Smooth muscle cell of the brain vasculature (primary cell): ENCODE results near the gene PRDM15.
A peak's percentile ranks its signal among the peaks of the same experiment; 100 is the strongest.

Source experiments
- DNase-seq: peaks from one replicate; pipeline ENCODE4 v3.0.0-alpha.2; 2012; ENCODE audit warnings: low read depth, low spot score

Gene PRDM15

DNA sequence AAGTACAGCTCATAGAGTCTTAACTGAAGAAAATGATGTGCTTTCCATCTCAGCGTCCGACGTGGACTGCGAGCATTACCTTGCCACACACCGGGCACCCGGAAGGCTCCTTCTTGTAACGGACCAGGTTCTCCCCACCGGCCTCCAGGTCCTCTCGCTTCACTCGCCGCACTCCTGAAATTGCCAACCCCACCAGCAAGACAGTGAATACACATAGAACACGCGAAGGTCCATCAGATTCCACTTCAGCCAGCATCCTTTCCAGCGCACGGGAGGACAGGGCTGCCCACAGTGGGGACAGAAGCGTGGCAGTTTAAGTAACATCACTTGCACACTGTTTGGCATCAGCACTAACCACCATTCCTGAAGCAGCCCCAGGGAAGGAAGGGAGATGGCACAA lies 53.3 kb downstream of the PRDM15 start:
- no peak for DNase-seq

DNA sequence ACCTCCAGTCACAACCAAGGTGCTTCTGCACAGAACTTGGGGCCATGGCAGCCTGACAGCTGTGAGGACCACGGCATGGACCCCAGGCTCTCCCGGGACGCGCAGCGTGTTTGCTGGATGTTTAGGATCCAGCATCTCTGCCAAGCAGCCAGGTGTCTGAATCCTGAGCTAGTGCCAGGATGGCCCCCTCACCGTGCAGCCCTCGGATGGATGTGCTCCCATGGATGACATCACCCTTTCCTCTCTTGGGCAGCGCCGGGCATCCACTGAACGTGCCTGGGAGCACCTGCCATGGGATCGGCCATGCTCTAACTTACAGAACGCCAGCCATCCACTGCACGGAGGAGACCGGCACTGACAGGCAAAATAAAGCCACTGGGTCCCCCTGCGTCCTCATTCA lies 53.9 kb downstream of the PRDM15 start:
- no peak for DNase-seq

GRCh38 chr21:41824466-41825207 lies 54.5 kb downstream of the PRDM15 start:
- no peak for DNase-seq

DNA sequence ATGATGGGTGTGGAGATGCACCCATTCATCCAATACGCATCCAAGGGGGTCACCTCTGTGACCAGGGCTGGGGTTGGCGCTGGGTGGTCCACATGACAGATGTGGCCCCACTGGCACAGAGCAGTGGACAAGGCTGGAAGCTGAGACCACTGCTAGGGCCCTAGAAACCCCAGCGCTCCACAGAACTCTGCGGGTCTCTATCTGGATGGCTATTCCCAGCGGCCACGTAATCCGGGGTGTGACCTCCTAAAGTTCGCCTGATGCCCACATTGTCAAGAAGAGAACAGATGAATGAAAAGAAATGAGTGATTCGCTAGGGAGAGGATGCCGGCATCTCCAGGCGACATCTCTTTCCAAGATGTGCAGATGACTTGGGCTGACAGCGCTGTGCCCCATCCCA lies 55.2 kb downstream of the PRDM15 start:
- no peak for DNase-seq

DNA sequence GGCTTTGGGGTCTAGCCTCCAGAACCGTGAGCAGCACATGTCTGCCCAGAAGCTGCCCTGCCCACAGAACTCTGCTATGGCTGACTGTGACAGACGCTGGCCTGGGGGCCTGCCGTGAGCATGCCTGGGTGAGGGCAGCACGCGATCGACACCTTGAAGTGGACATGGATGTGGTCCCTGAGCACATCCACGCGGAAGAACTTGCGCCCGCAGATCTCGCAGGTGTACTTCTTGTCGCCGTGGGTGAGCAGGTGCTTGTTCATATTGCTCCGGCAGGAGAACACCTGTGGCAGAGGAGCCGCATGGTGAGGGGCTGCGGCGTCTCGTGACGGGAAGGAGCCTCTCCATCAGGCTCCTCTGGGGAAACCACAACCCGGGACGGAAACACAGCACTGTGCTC lies 56.0 kb downstream of the PRDM15 start:
- no peak for DNase-seq

- DNase-seq, result no peak
Measured at GRCh38 chr21:41821756-41822431, 57.2 kb downstream of the PRDM15 start.

DNA sequence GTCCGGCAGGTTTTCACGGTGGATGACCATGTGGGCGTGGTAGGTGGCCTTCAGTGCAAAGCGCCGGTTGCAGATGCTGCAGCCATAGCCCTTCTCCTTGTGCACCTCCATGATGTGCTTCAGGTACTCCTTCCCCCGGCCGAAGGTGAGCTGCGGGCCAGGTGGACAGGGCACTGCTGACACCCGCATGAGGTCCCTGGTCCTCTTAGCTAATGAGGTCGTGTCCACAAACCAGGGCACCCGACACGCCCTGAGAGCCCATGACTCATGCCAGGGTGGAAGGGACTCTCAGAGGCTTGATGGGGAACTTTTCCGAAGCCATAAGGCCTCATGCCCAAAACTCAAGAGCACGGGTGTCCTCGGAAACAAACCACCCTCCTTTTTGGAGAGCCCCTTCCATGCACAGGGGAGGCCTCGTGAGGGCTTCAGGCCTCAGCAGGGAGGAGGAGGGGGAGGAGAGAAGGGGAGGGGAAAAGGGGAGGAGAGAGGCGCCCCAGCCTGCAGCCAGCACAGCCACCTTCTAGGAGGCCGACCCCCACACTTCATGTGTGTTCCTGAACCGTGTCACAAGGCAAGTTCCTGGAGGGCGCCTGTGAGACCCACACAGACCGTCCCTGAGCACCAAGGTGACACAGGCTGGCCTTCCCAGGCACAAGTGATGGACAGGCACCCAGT lies 57.9 kb downstream of the PRDM15 start:
- DNase-seq, result no peak

DNA sequence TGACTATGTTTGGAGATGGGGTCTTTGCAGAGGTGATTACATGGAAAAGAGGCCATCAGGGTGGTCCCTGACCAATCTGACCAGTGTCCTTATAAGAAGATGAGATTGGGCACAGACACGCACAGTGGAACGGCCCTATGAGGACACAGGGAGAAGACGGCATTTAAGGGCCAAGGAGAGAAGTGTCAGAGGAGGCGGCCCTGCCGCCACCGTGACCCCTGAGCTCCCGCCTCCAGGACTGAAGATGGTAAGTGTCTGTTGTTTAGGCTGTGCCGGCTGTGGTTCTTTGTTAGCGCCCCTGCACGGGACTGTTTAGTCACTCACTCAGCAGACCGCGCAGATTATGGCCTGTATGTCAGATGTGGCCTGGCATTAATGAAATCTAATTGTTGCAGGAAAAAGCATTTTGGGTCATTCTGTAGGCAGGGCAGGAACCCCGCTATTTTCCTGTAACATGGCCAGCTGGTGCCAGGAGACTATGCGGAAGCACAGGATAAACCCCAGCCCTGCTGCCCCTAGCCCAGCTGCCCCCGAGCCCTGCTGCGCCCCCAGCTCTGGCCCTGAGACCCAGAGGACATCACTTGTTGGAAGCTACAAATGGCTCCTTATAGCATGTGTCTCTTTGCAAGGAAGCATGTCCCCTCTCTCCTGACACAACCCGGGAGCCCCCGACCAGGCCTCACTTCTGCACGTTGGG lies 58.6 kb downstream of the PRDM15 start:
- no peak for DNase-seq

GRCh38 chr21:41819856-41820281 lies 59.3 kb downstream of the PRDM15 start:
- no peak for DNase-seq

DNA sequence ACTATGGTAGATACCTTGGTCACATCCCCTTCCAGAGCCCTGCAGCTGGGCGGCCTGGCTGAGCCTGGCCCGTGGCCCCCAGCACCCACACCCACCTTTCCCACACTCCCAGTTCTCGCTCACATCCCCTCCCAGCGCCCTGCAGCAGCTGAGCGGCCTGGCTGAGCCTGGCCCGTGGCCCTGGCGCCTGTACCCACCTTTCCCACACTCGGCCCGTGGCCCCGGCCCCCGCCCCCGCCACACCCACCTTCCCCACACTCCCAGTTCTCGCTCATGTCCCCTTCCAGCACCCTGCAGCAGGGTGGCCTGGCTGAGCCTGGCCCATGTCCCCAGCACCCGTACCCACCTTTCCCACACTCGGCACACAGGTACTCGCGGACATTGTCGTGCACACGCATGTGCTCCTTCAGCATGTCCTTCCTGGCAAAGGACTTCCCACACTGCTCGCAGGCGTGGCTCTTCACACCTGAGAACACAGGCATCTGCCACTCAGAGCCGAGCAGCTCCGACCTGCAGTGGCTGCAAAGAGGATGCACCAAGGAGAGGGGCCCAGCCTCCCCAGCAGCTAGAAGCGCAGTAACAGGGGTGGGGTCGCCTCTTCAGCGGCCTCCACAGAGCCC lies 59.8 kb downstream of the PRDM15 start:
- no peak for DNase-seq

- no peak for DNase-seq
Measured at GRCh38 chr21:41817877-41818855, 61.0 kb downstream of the PRDM15 start.

DNA sequence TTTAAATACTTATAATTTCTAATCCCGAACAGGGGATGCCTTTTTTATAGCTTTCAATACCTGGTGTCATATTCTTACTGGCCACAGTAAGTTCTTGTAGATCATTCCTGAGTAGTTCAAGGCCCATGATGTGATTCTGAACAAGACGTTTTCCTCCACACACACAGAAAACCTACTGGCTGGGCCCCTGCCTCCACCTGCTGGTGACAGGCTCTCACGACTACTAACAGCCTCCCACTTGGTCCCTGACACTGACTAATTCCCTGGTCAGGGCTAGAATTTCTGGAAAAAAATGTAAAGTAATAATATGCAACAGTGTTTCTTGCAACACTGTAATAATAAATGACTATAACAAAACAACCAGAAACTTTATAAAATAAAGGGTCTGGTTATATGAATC lies 61.9 kb downstream of the PRDM15 start:
- DNase-seq, result peak; percentile 26

GRCh38 chr21:41816583-41817165 lies 62.5 kb downstream of the PRDM15 start:
- peak; percentile 12 for DNase-seq

GRCh38 chr21:41815652-41816582 lies 63.2 kb downstream of the PRDM15 start:
- DNase-seq, result no peak

DNA sequence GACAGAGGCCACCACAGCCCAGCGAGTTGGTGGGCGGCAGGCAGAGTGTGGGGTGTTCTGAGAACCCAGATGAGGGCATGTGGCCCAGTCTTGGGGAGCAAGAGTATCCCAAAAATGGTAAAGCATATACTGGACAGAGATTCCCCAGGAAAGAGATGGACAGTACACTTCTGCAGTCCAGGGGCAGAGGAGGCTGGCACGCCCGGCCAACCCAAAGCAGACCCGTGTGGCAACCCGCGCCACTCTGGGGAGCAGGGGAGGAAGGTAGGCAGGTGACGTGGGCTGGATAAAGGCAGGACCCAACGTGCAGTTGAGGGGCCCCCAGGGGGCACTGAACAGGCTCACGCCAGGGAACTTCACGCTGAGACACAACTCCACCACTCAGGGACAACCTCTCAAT lies 65.9 kb downstream of the PRDM15 start:
- no peak for DNase-seq

GRCh38 chr21:41812679-41813078 lies 66.5 kb downstream of the PRDM15 start:
- DNase-seq, result no peak

DNA sequence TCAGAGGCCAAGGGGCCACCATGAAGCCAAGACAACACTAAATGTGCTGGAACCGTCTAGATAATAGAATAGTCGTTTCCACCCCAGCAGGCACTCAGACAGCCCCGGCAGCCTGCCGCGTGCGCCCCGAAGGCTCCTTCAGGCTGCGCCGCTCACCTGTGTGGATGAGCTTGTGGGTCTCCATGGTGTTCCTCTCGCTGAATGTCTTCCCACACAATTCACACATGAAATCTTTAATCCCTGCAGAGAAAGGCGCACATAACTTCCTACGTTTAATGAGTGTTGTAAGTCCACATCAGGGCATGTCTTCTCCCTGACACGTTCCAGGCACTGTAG lies 68.6 kb downstream of the PRDM15 start:
- DNase-seq, result no peak

DNA sequence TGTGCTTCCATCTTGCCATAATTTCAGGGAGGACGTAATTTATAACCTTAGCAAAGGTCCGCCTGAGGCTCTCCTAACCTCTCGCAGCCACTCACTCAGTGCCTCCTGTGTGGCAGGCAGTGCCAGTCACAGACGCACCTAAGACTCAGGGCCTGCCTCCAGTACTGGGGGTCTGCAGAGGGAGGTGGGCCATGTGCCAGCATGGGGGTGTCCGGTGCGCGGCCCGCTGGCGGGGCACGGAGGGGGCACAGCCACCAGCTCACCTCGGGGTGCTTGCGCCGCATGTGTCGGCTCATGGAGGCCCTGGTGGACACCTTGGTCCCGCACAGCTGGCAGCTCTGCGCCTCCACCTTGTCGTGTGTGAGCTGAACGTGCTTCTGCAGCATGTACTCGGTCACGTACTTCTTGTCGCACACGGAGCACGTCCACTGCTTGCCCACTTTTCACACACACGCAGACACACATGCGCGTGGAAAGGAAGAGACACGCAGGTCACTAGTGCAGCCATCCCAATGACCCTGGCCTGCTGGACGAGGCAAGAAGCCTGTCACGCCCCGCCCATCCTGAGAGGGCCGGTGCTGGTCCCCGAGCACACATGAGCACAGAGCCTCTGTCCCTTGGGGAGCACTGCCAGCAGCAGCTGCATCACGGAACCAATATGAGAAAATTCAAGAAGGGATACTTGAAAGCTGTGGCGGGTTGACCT lies 69.1 kb downstream of the PRDM15 start:
- DNase-seq, result no peak

GRCh38 chr21:41808846-41809245 lies 70.3 kb downstream of the PRDM15 start:
- no peak for DNase-seq
